Smooth muscle cell (in vitro differentiated cells): ENCODE data around the gene PAM. TPM values are rescaled to one million over a fixed set of nuclear protein-coding genes. Genes with fewer than 3 reads are reported as not detected.

Experiments used
- DNase-seq: peaks from one replicate; lab custom pipeline; 2025; ENCODE audit not compliant: unreplicated experiment; lab: John Stamatoyannopoulos, UW
- H2AFZ ChIP-seq: fragments of 200-600 bp; sonication (generic); 2 replicates; pipeline ENCODE4 v1.6.0; 2016; ENCODE audit warnings: antibody characterized with exemption, low read depth, mild to moderate bottlenecking
- H3F3A ChIP-seq: fragments of 200-600 bp; sonication (generic); 2 replicates; pipeline ENCODE4 v1.6.0; 2017; ENCODE audit warnings: antibody characterized with exemption, low read depth
- H3K27ac ChIP-seq: fragments of 200-600 bp; sonication (generic); 2 replicates; pipeline ENCODE4 v1.5.1; 2016; ENCODE audit warnings: low read depth, mild to moderate bottlenecking
- H3K27me3 ChIP-seq: fragments of 200-600 bp; sonication (generic); 2 replicates; pipeline ENCODE4 v1.6.1; 2016; ENCODE audit warnings: low read depth, mild to moderate bottlenecking
- H3K36me3 ChIP-seq: fragments of 200-600 bp; sonication (generic); 2 replicates; pipeline ENCODE4 v1.5.1; 2016; ENCODE audit warnings: low read depth
- H3K4me1 ChIP-seq: fragments of 200-600 bp; sonication (generic); 2 replicates; pipeline ENCODE4 v1.5.1; 2016; ENCODE audit warnings: low read depth
- H3K4me2 ChIP-seq: fragments of 200-600 bp; sonication (generic); 2 replicates; pipeline ENCODE4 v1.6.0; 2016; ENCODE audit warnings: mild to moderate bottlenecking
- H3K4me3 ChIP-seq: fragments of 200-600 bp; sonication (generic); 2 replicates; pipeline ENCODE4 v1.5.1; 2016; ENCODE audit warnings: mild to moderate bottlenecking
- H3K79me2 ChIP-seq: fragments of 200-600 bp; sonication (generic); 2 replicates; pipeline ENCODE4 v1.6.0; 2016; ENCODE audit warnings: low read depth, mild to moderate bottlenecking
- H3K9ac ChIP-seq: fragments of 200-600 bp; sonication (generic); 2 replicates; pipeline ENCODE4 v1.6.0; 2016; ENCODE audit warnings: low read depth
- H3K9me3 ChIP-seq: fragments of 200-600 bp; sonication (generic); replicated peaks from 2 replicates; pipeline ENCODE4 v1.5.1; 2016; ENCODE audit warnings: low read depth
- H4K20me1 ChIP-seq: fragments of 200-600 bp; sonication (generic); 2 replicates; pipeline ENCODE4 v1.6.0; 2016; ENCODE audit warnings: low read depth
- CTCF ChIP-seq: fragments of 200-600 bp; sonication (generic); IDR thresholded peaks from 2 replicates; pipeline ENCODE4 v1.5.1; 2017; ENCODE audit warnings: borderline replicate concordance, mild to moderate bottlenecking, antibody characterized with exemption; ENCODE audit not compliant: insufficient read depth, poor library complexity, severe bottlenecking
- WGBS: methylation state at CpG from one replicate; pipeline ENCODE4 v1.1.7; 2016; ENCODE audit warnings: low lambda C conversion rate; 5-methylcytosine and 5-hydroxymethylcytosine counted together
- polyA plus RNA-seq: library from polyadenylated mRNA; unstranded; fragments of >200 nt; fragmentation: Nextera tagmentation; extraction: Ambion mirVana; gene quantifications from 2 replicates; pipeline ENCODE4 v1.2.1, GENCODE V29; 2016
- total RNA-seq: library from RNA; depleted of rRNA; stranded (reverse); fragments of >200 nt; gene quantifications from 2 replicates; pipeline ENCODE4 v1.2.3, GENCODE V29; 2014

PAM gene
- total and polyA plus RNA-seq, 2 experiments from 2014 or later = 117 to 155 TPM

- no peak for TF ChIP-seq CTCF
- Histone ChIP-seq H3K79me2 (no peaks in the 10 kb centered on the region), H4K20me1 (no peaks in the 10 kb centered on the region), H3K9ac (no peak overlapping the region), H3K4me1 (no peaks in the 10 kb centered on the region), H3K4me2 (no peak overlapping the region), H3K9me3 (no peaks in the 10 kb centered on the region), H3K4me3 (no peak overlapping the region), H3F3A (no peaks in the 10 kb centered on the region), H3K27ac (no peak overlapping the region), H3K36me3 (no peaks in the 10 kb centered on the region), H3K27me3 (no peaks in the 10 kb centered on the region), H2AFZ (no peak overlapping the region)
- 96% methylated on average over 6 of the region's 6 CpGs for WGBS
- no peak for DNase-seq
Observed at GRCh38 chr5:103033696-103034095, 278.6 kb downstream of the PAM start.

- no peaks in the 10 kb centered on the region for H3K36me3 ChIP-seq
- no peak for TF ChIP-seq CTCF
- no peak overlapping the region for H3K4me2 ChIP-seq
- no peak overlapping the region for H2AFZ ChIP-seq
- no peaks in the 10 kb centered on the region for H3K27me3 ChIP-seq
- no peaks in the 10 kb centered on the region for H3K79me2 ChIP-seq
- no peaks in the 10 kb centered on the region for H3F3A ChIP-seq
- no peaks in the 10 kb centered on the region for H3K4me1 ChIP-seq
- H3K9ac ChIP-seq = no peak overlapping the region
- 94% methylated on average over 8 of the region's 8 CpGs for WGBS
- H3K27ac ChIP-seq = no peak overlapping the region
- DNase-seq = no peak
- no peaks in the 10 kb centered on the region for H4K20me1 ChIP-seq
- no peaks in the 10 kb centered on the region for H3K9me3 ChIP-seq
- no peak overlapping the region for H3K4me3 ChIP-seq
Observed at GRCh38 chr5:103034662-103035392, 279.7 kb downstream of the PAM start.

GRCh38 chr5:103035701-103036100 is 280.6 kb downstream of the PAM start:
- H3K4me3 ChIP-seq = no peak overlapping the region
- H3K4me1 ChIP-seq = no peaks in the 10 kb centered on the region
- no peak overlapping the region for H2AFZ ChIP-seq
- DNase-seq = no peak
- H3K27ac ChIP-seq = no peak overlapping the region
- H3F3A ChIP-seq = no peaks in the 10 kb centered on the region
- H3K9me3 ChIP-seq = no peaks in the 10 kb centered on the region
- no peaks in the 10 kb centered on the region for H4K20me1 ChIP-seq
- H3K79me2 ChIP-seq = no peaks in the 10 kb centered on the region
- no peaks in the 10 kb centered on the region for H3K27me3 ChIP-seq
- 91% methylated on average over 2 of the region's 2 CpGs for WGBS
- no peak for TF ChIP-seq CTCF
- no peak overlapping the region for H3K4me2 ChIP-seq
- no peak overlapping the region for H3K9ac ChIP-seq
- H3K36me3 ChIP-seq = no peaks in the 10 kb centered on the region

GRCh38 chr5:103036601-103037000 is 281.5 kb downstream of the PAM start:
- H3K27me3 ChIP-seq = no peaks in the 10 kb centered on the region
- WGBS = 90% methylated on average over 2 of the region's 2 CpGs
- no peaks in the 10 kb centered on the region for H3F3A ChIP-seq
- H3K79me2 ChIP-seq = no peaks in the 10 kb centered on the region
- H4K20me1 ChIP-seq = no peaks in the 10 kb centered on the region
- H3K4me2 ChIP-seq = no peak overlapping the region
- no peak overlapping the region for H3K27ac ChIP-seq
- no peak overlapping the region for H3K9ac ChIP-seq
- H3K36me3 ChIP-seq = no peaks in the 10 kb centered on the region
- H3K9me3 ChIP-seq = no peaks in the 10 kb centered on the region
- H3K4me3 ChIP-seq = no peak overlapping the region
- H2AFZ ChIP-seq = no peak overlapping the region
- no peak for TF ChIP-seq CTCF
- no peak for DNase-seq
- no peaks in the 10 kb centered on the region for H3K4me1 ChIP-seq
